ENCODE results near the gene GPR152. TPM values are rescaled to one million over a fixed set of nuclear protein-coding genes. Genes with fewer than 3 reads are reported as not detected.
"Not testable (repeated sequence)": the region's sequence is repeated elsewhere in the genome, so short reads cannot be mapped to it uniquely, and the experiment has no call there.

GPR152 gene
- total RNA-seq, 3 donors from 2014 or later, result not detected

DNA sequence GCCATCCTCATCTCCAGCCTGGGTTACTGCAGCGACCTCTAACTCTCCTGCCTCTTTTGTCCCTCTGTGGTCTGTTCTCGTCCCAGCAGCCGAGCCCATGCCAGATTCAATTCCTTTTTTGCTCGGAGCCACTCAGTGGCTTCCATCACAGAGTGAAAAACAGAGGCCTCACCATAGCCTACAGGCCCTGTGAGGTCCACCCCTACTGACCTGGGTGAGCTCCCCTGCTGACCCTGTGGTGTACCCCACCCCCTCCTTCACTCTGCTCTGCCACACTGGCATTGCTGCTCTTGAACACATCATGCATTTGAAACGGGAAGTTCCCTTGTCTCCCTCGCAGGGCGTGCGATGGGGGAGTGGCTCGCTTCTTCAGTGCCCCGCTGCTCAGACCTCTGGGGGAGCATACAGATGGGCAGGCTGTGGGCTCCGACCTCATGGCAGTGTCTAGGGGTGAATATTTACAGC is 32.4 kb upstream of the GPR152 start:
- ATAC-seq, result no peak
- peaks cover 29% of the 10 kb centered on the region for H3K4me1 ChIP-seq (ENCODE audit: low read depth)
- DNase-seq, result peak in 2 of 3 donors; percentile 55 to 82
- intact Hi-C loops (cut with DNase I, micrococcal nuclease), result no loop called here
- H3K36me3 ChIP-seq (ENCODE audit: low read depth), result no peaks in the 10 kb centered on the region
- no peaks in the 10 kb centered on the region for H3K9me3 ChIP-seq
- TF ChIP-seq, protein P1, sequence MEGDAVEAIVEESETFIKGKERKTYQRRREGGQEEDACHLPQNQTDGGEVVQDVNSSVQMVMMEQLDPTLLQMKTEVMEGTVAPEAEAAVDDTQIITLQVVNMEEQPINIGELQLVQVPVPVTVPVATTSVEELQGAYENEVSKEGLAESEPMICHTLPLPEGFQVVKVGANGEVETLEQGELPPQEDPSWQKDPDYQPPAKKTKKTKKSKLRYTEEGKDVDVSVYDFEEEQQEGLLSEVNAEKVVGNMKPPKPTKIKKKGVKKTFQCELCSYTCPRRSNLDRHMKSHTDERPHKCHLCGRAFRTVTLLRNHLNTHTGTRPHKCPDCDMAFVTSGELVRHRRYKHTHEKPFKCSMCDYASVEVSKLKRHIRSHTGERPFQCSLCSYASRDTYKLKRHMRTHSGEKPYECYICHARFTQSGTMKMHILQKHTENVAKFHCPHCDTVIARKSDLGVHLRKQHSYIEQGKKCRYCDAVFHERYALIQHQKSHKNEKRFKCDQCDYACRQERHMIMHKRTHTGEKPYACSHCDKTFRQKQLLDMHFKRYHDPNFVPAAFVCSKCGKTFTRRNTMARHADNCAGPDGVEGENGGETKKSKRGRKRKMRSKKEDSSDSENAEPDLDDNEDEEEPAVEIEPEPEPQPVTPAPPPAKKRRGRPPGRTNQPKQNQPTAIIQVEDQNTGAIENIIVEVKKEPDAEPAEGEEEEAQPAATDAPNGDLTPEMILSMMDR (IDR thresholded peaks at IDR 0.05), result no peak
- no peak overlapping the region for H3K4me3 ChIP-seq

DNA sequence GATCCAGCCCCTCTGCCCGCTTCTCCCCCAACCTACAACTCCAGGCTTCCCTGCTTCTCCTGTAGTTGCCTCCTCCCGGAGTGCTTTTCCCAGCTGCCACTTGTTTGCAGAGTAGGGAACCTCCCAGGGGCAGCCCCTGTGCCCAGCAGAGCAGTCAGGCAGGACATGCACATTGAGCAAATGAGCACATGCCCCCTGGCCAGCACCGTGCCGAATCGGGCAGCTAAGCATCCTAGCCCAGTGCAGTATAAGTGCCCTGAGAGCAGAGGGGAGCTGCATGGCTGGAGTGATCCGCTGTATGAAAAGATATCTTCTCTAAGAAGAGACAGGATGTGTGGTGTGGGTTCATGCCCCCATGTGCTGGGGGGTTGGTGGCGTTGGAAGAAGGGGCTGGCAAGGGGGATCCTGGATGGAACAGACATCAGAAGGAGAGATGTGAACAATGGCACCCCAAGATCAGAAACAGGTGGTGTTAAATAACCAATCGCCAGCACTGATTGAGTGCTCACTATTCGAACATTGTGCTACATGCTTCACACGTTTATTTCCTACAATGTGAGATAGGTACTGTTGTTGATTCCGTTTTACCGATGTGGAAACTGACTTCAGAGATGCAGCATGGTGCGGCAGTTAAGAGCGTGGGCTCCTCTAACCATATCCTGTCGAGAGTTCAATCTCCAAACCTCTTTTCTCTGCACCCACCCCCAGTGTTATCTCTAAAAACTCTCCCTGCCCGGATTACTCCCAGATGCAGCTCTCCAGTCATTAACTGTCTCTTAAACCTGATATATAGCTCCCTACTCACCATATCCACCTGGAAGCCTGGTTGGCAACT is 31.5 kb upstream of the GPR152 start:
- no peaks in the 10 kb centered on the region for H3K36me3 ChIP-seq (ENCODE audit: low read depth)
- intact Hi-C loops (cut with DNase I, micrococcal nuclease), result no loop called here
- ATAC-seq (peak; percentile 2), DNase-seq (peak in 1 of 3 donors; percentile 64)
- TF ChIP-seq, protein P1 (IDR thresholded peaks at IDR 0.05), result no peak
- H3K4me3 ChIP-seq, result no peak overlapping the region
- no peaks in the 10 kb centered on the region for H3K9me3 ChIP-seq
- H3K4me1 ChIP-seq (ENCODE audit: low read depth), result peaks cover 24% of the 10 kb centered on the region

DNA sequence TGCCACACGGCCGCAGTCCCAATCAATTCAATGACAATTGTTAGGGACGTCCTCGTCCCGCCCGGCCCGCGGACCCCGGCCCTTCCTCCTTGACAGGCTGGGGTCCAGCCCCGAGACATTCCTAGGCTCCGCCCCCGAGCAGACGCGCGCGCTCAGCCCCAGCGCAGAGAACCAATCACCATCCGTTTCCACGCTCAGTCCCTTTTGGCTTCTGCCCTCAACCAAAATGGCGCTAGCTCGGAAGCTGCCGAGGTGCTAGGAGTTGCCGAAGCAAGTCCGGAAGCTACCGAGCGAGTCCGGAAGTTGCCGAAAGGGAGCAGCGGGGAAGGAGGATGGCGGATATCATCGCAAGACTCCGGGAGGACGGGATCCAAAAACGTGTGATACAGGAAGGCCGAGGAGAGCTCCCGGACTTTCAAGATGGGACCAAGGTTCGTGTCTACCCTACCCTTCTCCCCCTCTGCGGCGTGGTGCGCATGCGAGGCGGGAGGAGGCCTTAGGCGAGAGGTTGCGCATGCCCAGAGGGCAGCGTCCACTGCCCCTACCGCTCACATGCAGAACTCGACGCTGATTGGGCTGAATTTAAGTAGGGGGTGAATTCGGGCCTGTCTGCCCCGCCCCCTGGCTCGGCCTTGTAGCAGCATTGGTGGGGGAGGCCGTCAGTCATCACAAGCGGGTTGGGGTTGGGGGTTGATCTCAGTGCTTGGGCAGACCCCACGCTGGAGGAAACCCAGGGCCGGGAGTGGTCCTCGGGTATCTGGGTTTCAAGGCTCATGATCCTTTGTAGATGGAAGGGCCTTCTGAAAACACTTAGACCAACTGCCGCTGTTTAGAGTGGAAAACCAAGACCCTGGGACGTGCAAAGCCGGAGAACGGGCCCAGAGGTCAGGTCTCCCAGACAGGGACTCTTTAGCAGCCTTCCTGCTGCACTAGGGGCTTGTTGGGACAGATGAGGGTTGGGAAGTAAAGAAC is 30.6 kb upstream of the GPR152 start, which contains the start of gene AIP:
AIP (plus strand) TSS at position 200 of the 972 bp plus-strand sequence; CDS start at position 333, 133 bp downstream.
- Histone ChIP-seq H3K4me3 (peak within 1 kb of the TSS; percentile 27), H3K9me3 (no peaks in the 10 kb centered on the region), H3K36me3 (ENCODE audit: low read depth) (no peaks in the 10 kb centered on the region), H3K4me1 (ENCODE audit: low read depth) (peaks cover 23% of the 10 kb centered on the region)
- DNase-seq, result peak; percentile 98 to 99 (median 98)
- intact Hi-C loops (cut with DNase I, micrococcal nuclease), result no loop called here
- TF ChIP-seq, protein P1 (IDR thresholded peaks at IDR 0.05), result no peak
- ATAC-seq, result peak; percentile 96

DNA sequence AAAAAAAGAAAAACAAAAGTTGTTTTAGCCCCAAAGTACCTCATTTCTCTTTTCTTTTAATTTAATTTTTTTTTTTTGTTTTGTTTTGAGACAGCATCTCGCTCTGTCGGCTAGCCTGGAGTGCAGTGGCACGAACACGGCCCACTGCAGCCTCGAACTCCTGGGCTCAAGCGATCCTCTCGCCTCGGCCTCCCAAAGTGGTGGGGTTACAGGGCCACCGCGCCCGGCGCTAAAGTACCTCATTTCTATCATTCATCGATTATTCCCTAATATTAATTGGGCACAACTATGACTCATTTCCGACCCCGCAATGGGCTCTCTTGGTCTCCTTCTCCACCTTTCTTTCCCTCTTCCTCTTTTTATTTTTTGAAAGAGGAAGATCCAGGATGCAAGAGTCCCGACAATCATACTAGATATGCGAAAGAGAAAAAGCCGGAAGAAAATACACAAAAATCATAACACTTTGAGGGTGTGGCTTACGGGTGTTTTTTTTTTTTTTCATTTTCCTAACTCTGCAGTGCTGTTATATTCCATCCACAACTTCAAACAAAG is 29.8 kb upstream of the GPR152 start:
- intact Hi-C loops (cut with DNase I, micrococcal nuclease), result no loop called here
- ATAC-seq, result peak; percentile 50
- TF ChIP-seq, protein P1 (IDR thresholded peaks at IDR 0.05), result no peak
- Histone ChIP-seq H3K9me3 (no peaks in the 10 kb centered on the region), H3K4me3 (peak overlapping the region; percentile 7), H3K4me1 (ENCODE audit: low read depth) (peaks cover 23% of the 10 kb centered on the region), H3K36me3 (ENCODE audit: low read depth) (no peaks in the 10 kb centered on the region)
- peak in 1 of 3 donors; percentile 54 for DNase-seq

DNA sequence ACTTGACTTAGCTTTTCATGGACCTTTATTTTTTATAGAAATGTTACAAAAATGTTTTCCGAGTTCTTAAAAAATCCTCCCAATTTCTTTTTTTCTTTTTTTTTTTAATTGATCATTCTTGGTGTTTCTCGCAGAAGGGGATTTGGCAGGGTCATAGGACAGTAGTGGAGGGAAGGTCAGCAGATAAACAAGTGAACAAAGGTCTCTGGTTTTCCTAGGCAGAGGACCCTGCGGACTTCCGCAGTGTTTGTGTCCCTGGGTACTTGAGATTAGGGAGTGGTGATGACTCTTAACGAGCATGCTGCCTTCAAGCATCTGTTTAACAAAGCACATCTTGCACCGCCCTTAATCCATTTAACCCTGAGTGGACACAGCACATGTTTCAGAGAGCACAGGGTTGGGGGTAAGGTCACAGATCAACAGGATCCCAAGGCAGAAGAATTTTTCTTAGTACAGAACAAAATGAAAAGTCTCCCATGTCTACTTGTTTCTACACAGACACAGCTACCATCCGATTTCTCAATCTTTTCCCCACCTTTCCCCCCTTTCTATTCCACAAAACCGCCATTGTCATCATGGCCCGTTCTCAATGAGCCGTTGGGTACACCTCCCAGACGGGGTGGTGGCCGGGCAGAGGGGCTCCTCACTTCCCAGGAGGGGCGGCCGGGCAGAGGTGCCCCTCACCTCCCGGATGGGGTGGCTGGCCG is 25.0 kb upstream of the GPR152 start:
- ATAC-seq; H3K4me3 ChIP-seq; H3K36me3 ChIP-seq (ENCODE audit: low read depth): not testable (repeated sequence)

DNA sequence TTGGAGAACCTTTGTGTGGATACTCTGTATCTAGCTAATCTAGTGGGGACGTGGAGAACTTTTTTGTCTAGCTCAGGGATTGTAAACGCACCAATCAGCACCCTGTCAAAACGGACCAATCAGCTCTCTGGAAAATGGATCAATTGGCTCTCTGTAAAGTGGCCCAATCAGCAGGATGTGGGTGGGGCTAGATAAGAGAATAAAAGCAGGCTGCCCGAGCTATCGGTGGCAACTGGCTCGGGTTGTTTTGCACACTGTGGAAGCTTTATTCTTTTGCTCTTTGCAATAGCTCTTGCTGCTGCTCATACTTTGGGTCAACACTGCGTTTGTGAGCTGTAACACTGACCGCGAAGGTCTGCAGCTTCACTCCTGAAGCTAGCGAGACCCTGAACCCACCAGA is 24.2 kb upstream of the GPR152 start:
- intact Hi-C loops (cut with DNase I, micrococcal nuclease); ATAC-seq; H3K36me3 ChIP-seq (ENCODE audit: low read depth); H3K9me3 ChIP-seq; H3K4me1 ChIP-seq (ENCODE audit: low read depth); H3K4me3 ChIP-seq; DNase-seq: not testable (repeated sequence)

More for the DNA sequence above, 25.0 kb upstream of the GPR152 start:
- DNase-seq; intact Hi-C loops (cut with DNase I, micrococcal nuclease); H3K9me3 ChIP-seq; H3K4me1 ChIP-seq (ENCODE audit: low read depth): not testable (repeated sequence)
